Left colon (tissue), 2 donors: ENCODE results near the gene VGLL4. TPM values are rescaled to one million over a fixed set of nuclear protein-coding genes. Genes with fewer than 3 reads are reported as not detected.
A peak's percentile ranks its signal among the peaks of the same experiment; 100 is the strongest.
"Not testable (repeated sequence)": the region's sequence is repeated elsewhere in the genome, so short reads cannot be mapped to it uniquely, and the experiment has no call there.

Experiments
- ATAC-seq: fragments of 200-7000 bp; cut with Tn5 transposase; one replicate; pipeline ENCODE4 v1.9.1; 2020; ENCODE audit warnings: mild to moderate bottlenecking, moderate library complexity
- DNase-seq, 2 donors: peaks; one replicate each; pipeline ENCODE4 v3.0.0-alpha.2; 2020
- intact Hi-C, 2 donors: fragments of 100-400 bp; cut with DNase I in 1 of 2; cut with micrococcal nuclease in 1 of 2; formaldehyde crosslinking; loops; one replicate each; pipeline versions ENCODE4 v1.11.2 to v1.14.0; 2022; cut with DNase I, micrococcal nuclease
- total RNA-seq, 2 donors: library from RNA; stranded (reverse); fragmentation: NEBNext Ultra II Directional; extraction: Animal tissue kit (Norgen Biotek cat#: 25700); gene quantifications; one replicate each; pipeline ENCODE4 v1.2.1, GENCODE V29; 2021
- donor health status: DM: no; HTN: no; CAD: no.
- donor health status: DM: yes; HTN: yes; CAD: no.

Gene VGLL4
- total RNA-seq, 2 donors from 2014 or later = 52.7 to 53.4 TPM

DNA sequence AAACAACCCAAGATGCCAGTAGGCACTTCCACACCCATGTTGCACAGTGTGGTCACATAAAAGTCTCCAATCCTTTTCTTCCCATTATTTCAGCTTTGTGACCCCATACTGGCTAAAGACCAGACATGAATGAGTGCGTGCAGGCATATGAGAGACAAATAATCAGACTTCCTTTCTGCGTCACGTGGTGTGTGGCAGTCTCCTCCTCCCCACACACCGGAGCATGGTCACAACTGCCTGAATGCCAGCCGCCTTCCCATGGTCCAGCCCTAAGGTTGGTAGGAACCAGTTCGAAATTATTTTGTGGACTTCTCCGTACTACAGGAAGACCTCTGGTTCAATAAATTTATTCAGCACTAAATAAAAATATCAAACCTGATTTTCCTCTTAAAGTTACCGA lies 65.5 kb downstream of the VGLL4 start:
- ATAC-seq (no peak), DNase-seq (no peak)
- intact Hi-C loops = no loop called here

DNA sequence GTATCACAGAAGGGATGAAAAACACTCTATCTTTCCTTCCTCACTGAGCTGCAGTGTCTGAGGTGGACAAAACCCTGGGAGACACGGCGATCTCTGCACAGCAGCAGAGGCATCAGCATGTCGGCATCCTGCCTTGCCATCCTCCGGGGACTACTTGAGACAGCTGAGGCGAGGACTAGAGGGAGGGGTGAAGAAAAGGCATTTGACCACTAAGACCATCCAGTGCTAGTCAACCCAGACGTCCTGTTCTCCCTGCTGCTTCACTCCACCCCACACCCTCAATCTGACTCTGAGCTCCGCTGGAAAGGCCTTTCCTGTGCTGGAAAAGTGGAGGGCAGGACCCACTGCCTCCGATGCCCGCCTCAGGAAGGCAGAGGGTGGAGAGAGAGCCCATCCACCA lies 67.3 kb downstream of the VGLL4 start:
- ATAC-seq (no peak), DNase-seq (no peak)
- intact Hi-C loops = no loop called here

DNA sequence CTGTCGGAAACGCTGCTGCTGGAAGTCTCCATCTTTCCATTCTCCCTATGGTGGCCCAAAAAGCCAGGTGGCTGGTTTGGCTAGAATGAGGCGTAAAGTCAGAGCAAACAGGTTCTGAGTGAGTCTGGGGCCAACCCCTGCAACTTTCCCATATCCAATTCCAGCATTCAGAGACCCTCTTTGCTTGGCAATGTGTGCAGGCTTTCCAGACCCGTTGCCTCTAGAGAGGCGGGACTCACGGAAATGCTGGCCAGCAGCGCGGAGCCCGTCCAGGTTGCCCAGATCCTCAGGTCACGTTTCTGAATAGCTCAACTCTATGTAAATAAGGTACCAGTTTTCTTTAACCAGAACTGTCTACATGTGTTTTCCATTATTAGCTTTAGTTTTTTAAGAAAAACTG lies 68.0 kb downstream of the VGLL4 start:
- DNase-seq (no peak), ATAC-seq (no peak)
- intact Hi-C loops = no loop called here

DNA sequence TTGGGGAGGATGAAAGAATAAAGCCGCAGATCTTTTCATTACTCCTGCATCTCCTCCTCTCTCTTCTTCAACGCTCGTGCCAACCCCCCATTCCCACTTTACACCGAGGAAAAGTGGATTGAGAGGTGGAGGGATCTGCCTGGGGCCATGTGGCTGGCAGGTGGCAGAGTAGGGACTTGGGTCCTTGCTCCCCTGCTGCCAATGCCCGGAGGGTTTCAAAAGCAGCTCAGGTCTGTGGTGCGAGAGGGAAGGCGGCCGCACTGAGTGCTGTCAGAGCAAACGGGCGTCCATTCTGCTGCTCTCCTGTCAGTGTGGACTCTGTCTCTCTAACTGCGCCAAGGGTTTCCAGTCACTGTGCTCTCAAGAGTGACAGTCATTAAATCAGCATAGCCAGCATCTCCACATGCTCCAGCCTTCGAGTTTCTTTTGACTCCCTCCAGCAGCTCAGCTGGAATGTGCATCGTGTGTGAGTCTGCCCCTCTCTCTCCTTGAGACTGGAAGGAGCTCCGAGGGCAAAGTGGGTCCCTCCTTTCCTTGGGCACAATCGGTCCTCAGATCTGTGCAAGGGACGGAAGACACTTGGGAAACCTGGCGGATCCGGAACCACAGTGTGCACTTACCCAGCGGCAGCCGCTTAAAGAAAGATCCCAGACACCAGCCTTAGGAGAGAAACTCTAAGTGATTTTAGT lies 68.6 kb downstream of the VGLL4 start:
- DNase-seq (no peak), ATAC-seq (no peak)
- intact Hi-C loops = no loop called here

DNA sequence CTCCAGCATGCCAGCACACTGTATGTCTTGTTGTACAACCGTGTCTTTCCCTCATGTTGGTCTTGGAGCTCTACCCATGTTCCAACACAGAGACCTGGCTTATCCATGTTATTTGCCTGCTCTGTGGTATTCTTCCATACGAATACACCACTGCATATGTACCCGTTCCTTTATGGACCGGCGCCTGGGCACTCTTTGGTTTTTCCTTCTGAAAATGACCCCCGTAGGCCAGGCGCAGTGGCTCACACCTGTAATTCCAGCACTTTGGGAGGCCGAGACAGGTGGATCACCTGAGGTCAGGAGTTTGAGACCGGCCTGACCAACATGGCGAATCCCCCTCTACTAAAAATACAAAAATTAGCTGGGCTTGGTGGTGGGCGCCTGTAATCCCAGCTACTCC lies 71.1 kb downstream of the VGLL4 start:
- DNase-seq, intact Hi-C loops, ATAC-seq: not testable (repeated sequence)

DNA sequence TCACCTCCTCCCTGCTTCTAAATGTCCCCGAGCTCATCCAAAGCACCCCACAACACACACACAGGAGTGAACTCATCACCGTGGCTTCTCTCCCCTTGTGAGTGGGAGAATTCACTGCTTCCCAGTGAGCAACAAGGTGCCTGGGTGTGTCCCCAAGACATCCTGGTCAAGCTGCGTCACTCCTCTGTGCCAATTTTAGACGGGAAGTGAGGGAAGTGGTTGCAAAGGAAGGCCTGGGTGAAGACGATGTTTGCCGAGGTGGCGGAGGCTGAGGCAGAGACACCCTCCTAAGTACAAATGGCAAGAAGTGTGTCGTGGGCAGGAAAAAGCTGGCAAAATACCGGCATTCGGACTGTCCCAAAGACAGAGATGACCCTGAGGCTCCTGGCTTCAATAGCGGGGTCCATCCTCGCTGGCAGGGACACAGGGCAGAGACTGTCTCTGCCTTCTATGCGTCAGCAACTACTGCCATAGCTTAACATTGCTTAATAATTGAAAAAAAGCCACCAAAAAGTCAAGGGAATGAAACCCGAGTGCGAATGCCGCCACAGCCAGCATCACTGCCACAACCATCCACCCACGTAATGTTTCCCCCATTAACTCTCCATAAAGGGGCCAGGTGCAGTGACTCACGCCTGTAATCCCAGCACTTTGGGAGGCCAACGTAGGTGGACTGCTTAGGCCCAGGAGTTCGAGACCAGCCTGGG lies 72.8 kb downstream of the VGLL4 start:
- DNase-seq = no peak

DNA sequence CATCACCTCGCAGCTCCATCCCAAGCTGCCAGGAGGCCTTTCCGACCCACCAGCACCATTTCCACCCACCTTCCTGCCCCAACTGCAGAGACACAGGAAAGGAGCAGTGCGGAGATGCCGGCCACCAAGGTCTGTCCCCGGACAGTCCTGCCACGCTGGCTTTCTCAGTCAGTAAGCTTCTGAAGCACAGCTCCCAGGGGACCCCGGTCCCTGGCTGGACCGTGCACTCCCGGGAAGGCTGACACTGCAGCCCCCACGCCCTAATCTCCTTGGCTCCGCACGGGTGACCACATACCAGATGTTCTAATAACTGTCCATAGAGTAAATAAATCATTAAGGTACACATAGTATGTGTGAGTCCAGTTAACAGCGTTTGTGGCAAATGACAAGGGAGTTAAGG lies 73.5 kb downstream of the VGLL4 start:
- DNase-seq = no peak
- intact Hi-C loops = no loop called here
- ATAC-seq = no peak

More for the DNA sequence above, 72.8 kb downstream of the VGLL4 start:
- peak; percentile 22 for ATAC-seq
- intact Hi-C loops = no loop called here

DNA sequence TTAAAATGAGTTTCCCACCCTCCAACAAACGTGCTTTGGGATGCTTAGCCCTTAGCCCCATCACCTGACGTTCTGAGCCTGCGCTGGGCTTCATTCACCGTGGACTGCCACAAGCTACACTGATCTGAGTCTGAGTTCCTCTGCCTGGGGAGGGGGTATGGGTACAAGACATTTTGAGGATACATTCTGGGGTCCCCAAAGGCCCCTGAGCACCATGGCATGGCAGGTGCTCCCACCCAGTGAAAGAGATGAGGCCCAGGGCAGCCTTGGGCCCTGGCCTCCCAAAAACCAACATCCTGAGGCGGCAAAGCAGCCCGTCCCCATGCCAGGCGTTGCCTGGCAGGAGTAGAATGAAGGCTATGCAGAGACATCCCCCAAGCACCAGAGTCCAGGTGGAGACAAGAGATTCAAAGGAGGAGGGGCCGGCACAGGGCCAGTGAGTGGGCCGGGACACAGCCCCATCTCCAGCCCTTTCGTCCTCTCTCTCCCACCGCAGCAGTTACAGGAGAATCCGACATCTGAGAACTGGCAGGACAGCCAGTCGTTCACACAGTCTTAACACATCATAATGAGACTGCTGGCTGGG lies 74.5 kb downstream of the VGLL4 start:
- DNase-seq = no peak
- intact Hi-C loops = loop anchor here in 1 of 2 donors (10.0 kb wide), 1 partner anchor 66 kb away; no protein-coding TSS in a partner anchor
- no peak for ATAC-seq

DNA sequence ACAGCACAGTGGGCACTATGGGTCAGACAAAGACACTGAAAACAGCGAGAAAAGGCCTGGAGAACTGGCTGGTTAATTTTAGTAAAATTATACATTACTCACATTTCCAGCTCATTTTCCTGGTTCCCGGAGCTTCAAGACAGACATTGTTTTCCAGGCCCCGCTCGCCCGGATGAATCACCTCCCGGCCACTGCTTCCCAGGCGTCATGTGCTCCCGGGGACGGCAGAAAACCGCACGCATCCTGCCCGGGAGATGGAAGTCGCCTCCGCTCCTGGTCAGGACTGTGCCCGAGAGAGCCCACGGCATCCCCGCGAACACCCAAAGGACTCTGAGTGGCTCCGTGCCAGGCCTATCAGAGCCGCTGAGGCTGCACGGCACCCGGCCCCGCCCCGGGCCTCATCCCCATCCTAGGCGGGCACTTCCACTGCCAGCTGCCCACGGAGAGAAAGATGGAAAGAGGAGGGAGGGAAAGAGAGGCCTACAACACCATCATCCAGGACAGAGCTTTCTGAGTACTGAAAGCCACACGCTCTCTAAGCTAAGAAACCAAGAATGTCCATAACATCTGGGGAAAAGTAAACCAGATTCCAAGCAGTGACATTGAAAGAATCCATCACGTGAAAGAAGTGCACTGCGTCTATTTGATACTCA lies 75.1 kb downstream of the VGLL4 start:
- ATAC-seq = peak; percentile 19
- intact Hi-C loops = loop anchor here in 1 of 2 donors (10.0 kb wide), 1 partner anchor 66 kb away; no protein-coding TSS in a partner anchor

DNA sequence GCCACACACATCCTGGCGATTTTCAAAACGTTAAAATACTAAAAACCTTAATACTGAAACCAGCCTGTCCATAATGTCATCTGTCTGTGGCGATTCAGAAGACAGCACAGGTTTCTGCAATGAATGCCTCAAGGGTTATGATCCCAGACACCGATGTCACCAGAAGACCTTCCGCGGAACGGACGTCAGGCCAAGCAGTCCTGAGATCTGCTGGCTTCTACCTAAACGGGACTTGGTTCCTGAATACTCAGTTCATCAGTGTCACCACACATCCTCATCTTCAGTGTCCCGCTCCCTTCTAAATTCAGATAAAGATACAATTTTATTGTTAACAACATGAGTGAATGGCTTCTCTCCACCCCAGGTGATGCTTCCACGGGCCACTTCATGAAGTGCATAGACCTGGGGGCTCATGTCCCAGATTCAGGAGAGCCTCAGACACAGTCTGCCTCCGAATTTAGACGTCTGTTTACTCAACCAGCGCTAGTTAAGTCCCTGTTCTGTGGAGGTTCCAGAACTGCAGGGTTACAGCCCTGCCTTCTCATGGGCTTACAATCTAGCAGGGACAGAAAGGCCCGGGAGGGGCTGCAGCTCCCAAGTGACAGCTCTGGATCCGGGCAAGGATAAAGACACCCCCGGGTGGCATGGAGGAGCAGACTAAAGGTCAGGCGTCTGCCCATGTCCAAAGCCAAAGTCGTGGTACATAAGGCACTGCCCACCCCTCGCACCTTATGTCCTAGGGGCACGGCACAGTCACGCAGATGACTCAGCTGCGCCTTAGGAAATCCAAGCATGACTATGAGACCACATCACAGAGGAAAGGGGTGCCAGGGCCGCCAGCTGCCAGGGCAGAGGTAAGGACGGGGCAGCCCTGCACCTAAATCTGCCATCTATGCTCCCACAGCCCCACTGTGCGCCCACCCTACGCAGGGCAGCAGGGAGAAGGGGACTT lies 75.9 kb downstream of the VGLL4 start:
- intact Hi-C loops = loop anchor here in 1 of 2 donors (10.0 kb wide), 1 partner anchor 67 kb away; no protein-coding TSS in a partner anchor
- ATAC-seq (peak; percentile 12), DNase-seq (no peak)

More for the DNA sequence above, 75.1 kb downstream of the VGLL4 start:
- DNase-seq = peak in 1 of 2 donors; percentile 35

DNA sequence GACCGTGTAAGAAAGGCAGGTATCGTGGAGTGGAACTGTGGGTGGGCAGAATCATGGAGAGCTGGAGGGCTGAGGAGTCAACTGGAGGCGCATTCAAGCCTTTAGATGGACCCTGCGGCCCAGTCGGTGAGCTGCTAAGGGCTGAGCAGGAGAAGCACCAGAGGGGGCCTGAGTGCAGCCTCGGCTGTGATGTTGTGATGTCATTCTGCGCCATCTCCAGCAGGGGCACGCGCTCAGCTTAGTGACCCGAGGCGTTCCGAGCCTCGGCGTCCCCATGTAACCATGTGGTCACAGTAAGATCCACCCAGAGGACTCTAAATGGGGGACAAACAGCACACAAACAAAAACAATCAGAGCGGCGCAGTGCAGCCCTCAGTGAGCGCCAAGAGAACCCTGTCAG lies 76.8 kb downstream of the VGLL4 start:
- ATAC-seq (no peak), DNase-seq (no peak)
- intact Hi-C loops = loop anchor here in 1 of 2 donors (10.0 kb wide), 1 partner anchor 68 kb away; no protein-coding TSS in a partner anchor

DNA sequence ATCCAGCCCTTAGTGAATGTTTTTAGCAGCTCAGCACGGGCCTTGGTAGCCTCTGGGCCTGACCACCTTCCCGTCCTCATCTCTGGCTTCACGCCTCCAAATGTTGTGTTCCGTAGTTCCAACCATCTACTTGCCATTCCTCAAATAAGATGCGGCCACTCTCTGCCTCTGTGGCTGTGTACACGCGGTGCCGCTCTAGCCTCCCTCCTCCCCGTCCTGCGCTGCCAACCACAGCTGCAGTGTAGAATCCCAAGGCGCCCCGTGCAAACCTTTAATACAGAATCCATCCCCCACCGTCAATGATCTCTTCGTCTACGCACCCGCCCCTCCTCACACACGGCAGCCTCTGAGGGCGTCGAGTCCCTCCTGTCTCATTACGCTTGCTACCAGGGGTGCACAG lies 77.2 kb downstream of the VGLL4 start:
- DNase-seq (no peak), ATAC-seq (no peak)
- intact Hi-C loops = loop anchor here in 1 of 2 donors (10.0 kb wide), 1 partner anchor 68 kb away; no protein-coding TSS in a partner anchor

DNA sequence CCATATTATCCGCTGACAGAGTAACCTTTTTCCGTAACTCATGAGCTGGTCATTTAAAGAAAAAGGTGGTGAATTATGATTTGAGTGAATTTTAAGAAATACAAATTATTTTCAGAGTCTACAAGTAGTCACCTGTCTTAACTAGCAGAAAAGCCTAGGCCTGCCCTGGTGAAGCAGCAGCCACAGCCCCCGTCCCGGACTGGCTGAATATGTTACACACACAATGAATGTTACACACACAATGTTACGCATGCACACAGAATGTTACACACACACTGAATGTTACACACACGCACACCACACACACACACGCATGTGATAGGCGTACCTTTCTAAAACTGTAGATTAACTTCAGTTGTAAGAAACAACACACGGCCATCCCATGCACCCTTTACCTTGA lies 77.8 kb downstream of the VGLL4 start:
- intact Hi-C loops = loop anchor here in 1 of 2 donors (10.0 kb wide), 1 partner anchor 69 kb away; no protein-coding TSS in a partner anchor
- DNase-seq (no peak), ATAC-seq (no peak)

DNA sequence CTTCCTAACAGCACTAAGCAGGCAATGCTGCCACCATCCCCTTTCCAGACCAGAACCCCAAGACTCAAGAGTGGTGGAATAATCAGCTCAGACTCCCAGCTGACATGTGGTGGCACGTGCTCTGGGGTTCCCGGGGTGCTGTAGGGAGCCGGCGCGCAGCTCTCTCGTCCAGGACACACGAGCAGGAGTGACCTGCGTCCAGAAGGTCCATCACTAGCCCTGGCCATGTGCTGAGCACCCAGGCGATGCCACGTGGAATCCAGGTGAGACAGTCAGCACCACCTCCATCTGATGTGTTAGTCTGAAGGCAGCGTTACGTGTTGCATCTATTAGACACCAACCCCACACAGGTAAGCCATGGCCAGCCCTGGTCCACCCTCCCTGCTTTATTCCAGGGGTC lies 78.2 kb downstream of the VGLL4 start:
- DNase-seq (no peak), ATAC-seq (no peak)
- intact Hi-C loops = loop anchor here in 1 of 2 donors (10.0 kb wide), 1 partner anchor 69 kb away; no protein-coding TSS in a partner anchor

DNA sequence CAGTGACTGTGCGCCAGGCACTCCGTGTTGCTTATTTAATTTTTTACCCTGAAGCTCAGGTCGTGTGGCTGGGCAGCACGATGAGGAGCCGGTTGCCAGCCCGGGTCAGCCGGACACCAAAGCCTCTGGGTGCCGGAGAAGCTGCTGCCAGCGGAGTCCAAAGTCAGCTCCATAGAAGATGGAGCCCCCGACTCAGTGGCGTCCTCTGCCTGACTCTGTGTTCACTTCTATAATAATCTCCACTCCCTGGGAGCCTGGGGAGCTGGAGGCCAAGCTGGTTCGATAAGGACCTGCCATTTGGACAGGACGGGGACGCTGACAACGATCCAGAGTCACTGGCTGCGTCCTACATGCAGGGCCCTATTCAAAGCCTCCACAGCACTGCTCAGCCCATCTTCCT lies 78.6 kb downstream of the VGLL4 start:
- intact Hi-C loops = loop anchor here in 1 of 2 donors (10.0 kb wide), 1 partner anchor 70 kb away; no protein-coding TSS in a partner anchor
- no peak for ATAC-seq

DNA sequence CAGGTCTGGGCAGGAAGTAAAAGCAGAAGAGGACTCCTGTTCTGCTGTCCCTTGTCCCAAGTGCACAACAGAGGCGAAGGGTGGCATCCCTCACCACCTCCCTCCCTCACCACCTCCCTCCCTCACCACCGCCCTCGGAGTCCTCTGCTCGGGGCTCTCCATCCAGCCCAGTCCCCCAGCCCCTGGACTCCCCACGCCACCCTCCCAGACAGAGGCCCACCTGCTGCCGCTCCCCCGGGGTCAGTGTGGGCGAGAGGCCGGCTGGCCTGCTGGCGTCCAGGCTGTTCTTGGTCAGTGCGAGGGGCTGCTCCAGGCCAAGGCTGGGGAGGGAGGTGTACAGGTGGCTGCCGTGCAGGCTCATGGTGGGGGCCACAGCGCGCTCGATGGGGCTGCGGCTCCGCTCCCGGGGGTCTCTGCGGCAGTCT lies 79.1 kb downstream of the VGLL4 start:
- DNase-seq = no peak
- intact Hi-C loops = loop anchor here in 1 of 2 donors (10.0 kb wide), 1 partner anchor 70 kb away; no protein-coding TSS in a partner anchor

More for the DNA sequence above, 78.6 kb downstream of the VGLL4 start:
- no peak for DNase-seq

DNA sequence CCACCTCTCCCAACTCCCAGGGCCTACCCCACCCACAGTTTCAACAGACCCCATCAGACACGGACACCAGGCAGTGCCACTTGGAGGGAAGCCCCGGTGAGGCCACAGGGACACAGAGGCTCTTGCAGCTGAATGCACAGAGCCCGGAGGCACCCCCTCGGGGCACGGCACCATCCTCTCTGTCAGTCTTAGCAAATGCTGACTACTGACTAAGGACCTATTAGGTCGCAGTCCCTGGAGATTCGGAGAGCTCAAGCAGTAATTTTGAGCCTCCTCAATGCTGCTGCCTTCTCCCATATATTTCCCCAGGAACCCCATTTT lies 79.9 kb downstream of the VGLL4 start:
- DNase-seq (no peak), ATAC-seq (no peak)
- intact Hi-C loops = loop anchor here in 1 of 2 donors (10.0 kb wide), 1 partner anchor 71 kb away; no protein-coding TSS in a partner anchor

More for the DNA sequence above, 79.1 kb downstream of the VGLL4 start:
- no peak for ATAC-seq
